ENCODE measurements around the gene HTT.

HTT gene

GRCh38 chr4:3115637-3116270, 41.3 kb downstream of the HTT start:
- Histone ChIP-seq H3K9me3 (ENCODE audit: control insufficient read depth, insufficient read depth, low read length) (no peaks in the 10 kb centered on the region), H3F3A (ENCODE audit: control insufficient read depth, insufficient read depth) (no peaks in the 10 kb centered on the region; the same call in 1 of the 2 replicates), H3K27ac (ENCODE audit: low read depth, low read length) (no peak overlapping the region), H3K4me2 (ENCODE audit: low read length) (no peak overlapping the region), H3K79me2 (ENCODE audit: control insufficient read depth, low read length) (peaks cover 8% of the 10 kb centered on the region; the same call in 1 of the 2 replicates), H3K36me3 (ENCODE audit: control insufficient read depth, low read length) (peaks cover 93% of the 10 kb centered on the region), H3K4me1 (ENCODE audit: control insufficient read depth, low read length) (no peaks in the 10 kb centered on the region), H3K27me3 (ENCODE audit: control insufficient read depth, low read length) (no peaks in the 10 kb centered on the region), H4K20me1 (ENCODE audit: control insufficient read depth, insufficient read depth, low read depth, low read length) (no peaks in the 10 kb centered on the region), H3K9me2 (replicated peaks; ENCODE audit: control insufficient read depth, low read length) (no peaks in the 10 kb centered on the region), H3K4me3 (ENCODE audit: low read length) (no peak overlapping the region)
- no peak for TF ChIP-seq EZH2phosphoT487 (IDR thresholded peaks at IDR 0.05; ENCODE audit: borderline replicate concordance, low read length)
- TF ChIP-seq, protein P1, sequence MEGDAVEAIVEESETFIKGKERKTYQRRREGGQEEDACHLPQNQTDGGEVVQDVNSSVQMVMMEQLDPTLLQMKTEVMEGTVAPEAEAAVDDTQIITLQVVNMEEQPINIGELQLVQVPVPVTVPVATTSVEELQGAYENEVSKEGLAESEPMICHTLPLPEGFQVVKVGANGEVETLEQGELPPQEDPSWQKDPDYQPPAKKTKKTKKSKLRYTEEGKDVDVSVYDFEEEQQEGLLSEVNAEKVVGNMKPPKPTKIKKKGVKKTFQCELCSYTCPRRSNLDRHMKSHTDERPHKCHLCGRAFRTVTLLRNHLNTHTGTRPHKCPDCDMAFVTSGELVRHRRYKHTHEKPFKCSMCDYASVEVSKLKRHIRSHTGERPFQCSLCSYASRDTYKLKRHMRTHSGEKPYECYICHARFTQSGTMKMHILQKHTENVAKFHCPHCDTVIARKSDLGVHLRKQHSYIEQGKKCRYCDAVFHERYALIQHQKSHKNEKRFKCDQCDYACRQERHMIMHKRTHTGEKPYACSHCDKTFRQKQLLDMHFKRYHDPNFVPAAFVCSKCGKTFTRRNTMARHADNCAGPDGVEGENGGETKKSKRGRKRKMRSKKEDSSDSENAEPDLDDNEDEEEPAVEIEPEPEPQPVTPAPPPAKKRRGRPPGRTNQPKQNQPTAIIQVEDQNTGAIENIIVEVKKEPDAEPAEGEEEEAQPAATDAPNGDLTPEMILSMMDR (IDR thresholded peaks at IDR 0.05; ENCODE audit: low read depth, low read length, poor library complexity, severe bottlenecking), result no peak

- Histone ChIP-seq H3K9me3 (ENCODE audit: control insufficient read depth, insufficient read depth, low read length) (no peaks in the 10 kb centered on the region), H3K79me2 (ENCODE audit: control insufficient read depth, low read length) (peaks cover 5% of the 10 kb centered on the region; the same call in 1 of the 2 replicates), H3K27ac (ENCODE audit: low read depth, low read length) (no peak overlapping the region), H4K20me1 (ENCODE audit: control insufficient read depth, insufficient read depth, low read depth, low read length) (no peaks in the 10 kb centered on the region), H3K4me1 (ENCODE audit: control insufficient read depth, low read length) (no peaks in the 10 kb centered on the region), H3K9me2 (replicated peaks; ENCODE audit: control insufficient read depth, low read length) (no peaks in the 10 kb centered on the region), H3F3A (ENCODE audit: control insufficient read depth, insufficient read depth) (no peaks in the 10 kb centered on the region; the same call in 1 of the 2 replicates), H3K27me3 (ENCODE audit: control insufficient read depth, low read length) (no peaks in the 10 kb centered on the region), H3K4me3 (ENCODE audit: low read length) (no peak overlapping the region), H3K4me2 (ENCODE audit: low read length) (no peak overlapping the region), H3K36me3 (ENCODE audit: control insufficient read depth, low read length) (peaks cover 95% of the 10 kb centered on the region)
- TF ChIP-seq EZH2phosphoT487 (IDR thresholded peaks at IDR 0.05; ENCODE audit: borderline replicate concordance, low read length), result no peak
- TF ChIP-seq, protein P1 (IDR thresholded peaks at IDR 0.05; ENCODE audit: low read depth, low read length, poor library complexity, severe bottlenecking), result no peak
Observed at GRCh38 chr4:3116955-3117354, 42.5 kb downstream of the HTT start.

GRCh38 chr4:3118312-3118711, 43.8 kb downstream of the HTT start:
- Histone ChIP-seq H3K4me1 (ENCODE audit: control insufficient read depth, low read length) (no peaks in the 10 kb centered on the region), H3K36me3 (ENCODE audit: control insufficient read depth, low read length) (peaks cover 95% of the 10 kb centered on the region)
- TF ChIP-seq, protein P1 (IDR thresholded peaks at IDR 0.05; ENCODE audit: low read depth, low read length, poor library complexity, severe bottlenecking), result no peak
- TF ChIP-seq EZH2phosphoT487 (IDR thresholded peaks at IDR 0.05; ENCODE audit: borderline replicate concordance, low read length), result no peak

More at GRCh38 chr4:3118312-3118711, 43.8 kb downstream of the HTT start:
- Histone ChIP-seq H4K20me1 (ENCODE audit: control insufficient read depth, insufficient read depth, low read depth, low read length) (no peaks in the 10 kb centered on the region), H3K79me2 (ENCODE audit: control insufficient read depth, low read length) (no peaks in the 10 kb centered on the region), H3K9me3 (ENCODE audit: control insufficient read depth, insufficient read depth, low read length) (no peaks in the 10 kb centered on the region), H3K27ac (ENCODE audit: low read depth, low read length) (no peak overlapping the region), H3F3A (ENCODE audit: control insufficient read depth, insufficient read depth) (no peaks in the 10 kb centered on the region; the same call in 1 of the 2 replicates), H3K27me3 (ENCODE audit: control insufficient read depth, low read length) (no peaks in the 10 kb centered on the region), H3K4me3 (ENCODE audit: low read length) (no peak overlapping the region), H3K9me2 (replicated peaks; ENCODE audit: control insufficient read depth, low read length) (no peaks in the 10 kb centered on the region), H3K4me2 (ENCODE audit: low read length) (no peak overlapping the region)
